Tibial artery (tissue), 4 donors: ENCODE results near the gene WDR59.
A peak's percentile ranks its signal among the peaks of the same experiment; 100 is the strongest.
"Not testable (repeated sequence)": the region's sequence is repeated elsewhere in the genome, so short reads cannot be mapped to it uniquely, and the experiment has no call there.

ENCODE experiments used
- DNase-seq, 2 donors: peaks; one replicate each; pipeline ENCODE4 v3.0.0-alpha.2; 2019
- H3K27ac ChIP-seq, 2 donors: fragments of 200-600 bp; sonication (generic) in 1 of 2; 1 replicate in 1 of 2; 2 replicates in 1 of 2; pipeline ENCODE4 v1.5.1; 2018 to 2019; ENCODE audit warnings: mild to moderate bottlenecking in 1 of 2
- H3K27me3 ChIP-seq, 2 donors: fragments of 200-600 bp; sonication (generic) in 1 of 2; one replicate each; pipeline versions ENCODE4 v1.5.1 to v1.6.0; 2016 to 2019
- H3K36me3 ChIP-seq, 3 donors: fragments of 200-600 bp; sonication (generic) in 2 of 3; one replicate each; pipeline ENCODE4 v1.5.1; 2016 to 2019; ENCODE audit warnings: mild to moderate bottlenecking in 2 of 3
- H3K4me1 ChIP-seq, 4 donors: fragments of 200-600 bp; sonication (generic) in 2 of 4; 1 replicate in 3 of 4; 2 replicates in 1 of 4; pipeline ENCODE4 v1.5.1; 2016 to 2019
- H3K4me3 ChIP-seq, 2 donors: fragments of 200-600 bp; sonication (generic) in 1 of 2; 1 replicate in 1 of 2; 2 replicates in 1 of 2; pipeline ENCODE4 v1.5.1; 2018 to 2019; ENCODE audit warnings: mild to moderate bottlenecking in 2 of 2
- H3K9me3 ChIP-seq, 3 donors: fragments of 200-600 bp; sonication (generic) in 1 of 3; one replicate each; pipeline ENCODE4 v1.5.1; 2016 to 2019
- CTCF ChIP-seq, 2 experiments: fragments of 200-600 bp in 1 of 2; fragments of 450-650 bp in 1 of 2; IDR thresholded peaks; one replicate each; pipeline ENCODE4 v1.5.1; 2017 to 2019; ENCODE audit warnings: antibody characterized with exemption in 2 of 2, mild to moderate bottlenecking in 1 of 2, moderate library complexity in 1 of 2
- intact Hi-C: fragments of 100-400 bp; cut with DNase I; formaldehyde crosslinking; loops from one replicate; pipeline ENCODE4 v1.15.0; 2023; ENCODE audit warnings: low total_unique reads

Gene WDR59

GRCh38 chr16:75017670-75018525 is 33.0 kb upstream of the WDR59 start:
- Histone ChIP-seq H3K4me1 (peaks cover 0 to 19% (median 5%) of the 10 kb centered on the region in 4 donors), H3K27ac (peak overlapping the region in 1 of 2 donors; percentile 3)

GRCh38 chr16:75016451-75017081 is 31.6 kb upstream of the WDR59 start:
- H3K27ac ChIP-seq, H3K9me3 ChIP-seq, intact Hi-C loops, DNase-seq, H3K27me3 ChIP-seq, H3K4me3 ChIP-seq, H3K36me3 ChIP-seq: not testable (repeated sequence)
- H3K4me1 ChIP-seq, result peaks cover 0 to 33% (median 17%) of the 10 kb centered on the region in 4 donors

More at GRCh38 chr16:75017670-75018525, 33.0 kb upstream of the WDR59 start:
- Histone ChIP-seq H3K27me3 (no peaks in the 10 kb centered on the region), H3K4me3 (no peak overlapping the region), H3K9me3 (no peaks in the 10 kb centered on the region), H3K36me3 (no peaks in the 10 kb centered on the region)
- intact Hi-C loops, result no loop called here
- no peak for TF ChIP-seq CTCF (IDR thresholded peaks at IDR 0.05)
- no peak for DNase-seq

GRCh38 chr16:75014318-75014717 is 29.4 kb upstream of the WDR59 start:
- no peak for TF ChIP-seq CTCF (IDR thresholded peaks at IDR 0.05)
- Histone ChIP-seq H3K27ac (no peak overlapping the region), H3K4me1 (peaks cover 0 to 52% (median 31%) of the 10 kb centered on the region in 4 donors)

GRCh38 chr16:75013123-75013522 is 28.2 kb upstream of the WDR59 start:
- intact Hi-C loops, H3K36me3 ChIP-seq, DNase-seq, H3K9me3 ChIP-seq, H3K4me3 ChIP-seq, H3K27me3 ChIP-seq: not testable (repeated sequence)
- H3K4me1 ChIP-seq, result peaks cover 0 to 52% (median 31%) of the 10 kb centered on the region in 4 donors
- H3K27ac ChIP-seq, result peak overlapping the region; percentile 75 to 77

More at GRCh38 chr16:75014318-75014717, 29.4 kb upstream of the WDR59 start:
- no peaks in the 10 kb centered on the region for H3K27me3 ChIP-seq
- no peak overlapping the region for H3K4me3 ChIP-seq
- no peaks in the 10 kb centered on the region for H3K9me3 ChIP-seq
- H3K36me3 ChIP-seq, result no peaks in the 10 kb centered on the region
- intact Hi-C loops, result no loop called here
- no peak for DNase-seq

- H3K4me1 ChIP-seq, result peaks cover 0 to 49% (median 31%) of the 10 kb centered on the region in 4 donors
- intact Hi-C loops, result no loop called here
- no peak for DNase-seq
- H3K9me3 ChIP-seq, result no peaks in the 10 kb centered on the region
- no peak for TF ChIP-seq CTCF (IDR thresholded peaks at IDR 0.05)
- H3K27ac ChIP-seq, result peak overlapping the region; percentile 75 to 77
- no peaks in the 10 kb centered on the region for H3K36me3 ChIP-seq
- peak overlapping the region in 1 of 2 donors; percentile 4 for H3K4me3 ChIP-seq
- no peaks in the 10 kb centered on the region for H3K27me3 ChIP-seq
Measured at GRCh38 chr16:75012380-75013081, 27.6 kb upstream of the WDR59 start.

- TF ChIP-seq CTCF (IDR thresholded peaks at IDR 0.05), result no peak
- intact Hi-C loops, result no loop called here
- peaks cover 0 to 42% (median 31%) of the 10 kb centered on the region in 4 donors for H3K4me1 ChIP-seq
- peak in 1 of 2 donors; percentile 61 for DNase-seq
- H3K27ac ChIP-seq, result peak overlapping the region; percentile 75 to 77
- peak overlapping the region in 1 of 2 donors; percentile 4 for H3K4me3 ChIP-seq
- H3K36me3 ChIP-seq, result no peaks in the 10 kb centered on the region
- H3K27me3 ChIP-seq, result no peaks in the 10 kb centered on the region
- H3K9me3 ChIP-seq, result no peaks in the 10 kb centered on the region
Measured at GRCh38 chr16:75011634-75012307, 26.8 kb upstream of the WDR59 start.
